Measurements from ENCODE around the gene NSD1. TPM values are rescaled to one million over a fixed set of nuclear protein-coding genes. Genes with fewer than 3 reads are reported as not detected.

NSD1 gene
- total and polyA plus RNA-seq, 9 of the 15 experiments (the other 6 are each of a cell fraction or from before 2014, with no cell fraction given): 3.8 to 51.0 (median 24.7) TPM

GRCh38 chr5:177133853-177134696 is 502 bp downstream of the NSD1 start (continued):
- TF ChIP-seq ZNF395 (CRISPR knock-in tag; IDR thresholded peaks at IDR 0.05): peak; percentile 81; the same call in 1 of the 2 replicates
- TF ChIP-seq BRD4 (IDR thresholded peaks at IDR 0.05): peak; percentile 89
- peak; percentile 20; the same call in 1 of the 2 replicates for TF ChIP-seq KDM2B (CRISPR knock-in tag; IDR thresholded peaks at IDR 0.05)
- peak; percentile 83; the same call in 1 of the 2 replicates for TF ChIP-seq ZBTB7A (IDR thresholded peaks at IDR 0.05; ENCODE audit: borderline replicate concordance, control insufficient read depth, low read depth, low read length)
- TF ChIP-seq ZBTB11 (CRISPR knock-in tag; IDR thresholded peaks at IDR 0.05): 0 out of 6 replicates have a peak, but pooled peaks of 1 of the 3 experiments have one; percentile 50
- TF ChIP-seq ARID2 (IDR thresholded peaks at IDR 0.05): peak; percentile 32; the same call in 1 of the 2 replicates
- TF ChIP-seq CBFB (CRISPR knock-in tag; IDR thresholded peaks at IDR 0.05): 0 out of 2 replicates have a peak, but pooled peaks have one; percentile 19
- peak; percentile 80 to 83 for TF ChIP-seq NRF1 (conservative IDR thresholded peaks at IDR 0.05 in 1 of 2, IDR thresholded peaks at IDR 0.05 in 1 of 2)
- peak; percentile 85 for TF ChIP-seq VEZF1 (CRISPR knock-in tag; IDR thresholded peaks at IDR 0.05)
- peak; percentile 80; the same call in 1 of the 2 replicates for TF ChIP-seq ZBTB9 (CRISPR knock-in tag; IDR thresholded peaks at IDR 0.05)
- peak; percentile 64; the same call in 1 of the 2 replicates for TF ChIP-seq EGR1 (conservative IDR thresholded peaks at IDR 0.05)
- TF ChIP-seq GTF2E2 (tag; IDR thresholded peaks at IDR 0.05): no peak; the same call in 1 of the 2 replicates
- TF ChIP-seq TSC22D4 (tag; IDR thresholded peaks at IDR 0.05): no peak
- TF ChIP-seq SIX5 (IDR thresholded peaks at IDR 0.05; ENCODE audit: borderline replicate concordance in 1 of 2, insufficient read depth in 1 of 2, low read depth in 1 of 2, low read length in 2 of 2): no peak
- TF ChIP-seq ZNF431 (CRISPR knock-in tag; IDR thresholded peaks at IDR 0.05): 0 out of 2 replicates have a peak, but pooled peaks have one; percentile 29
- TF ChIP-seq KDM1A (IDR thresholded peaks at IDR 0.05): peak in 1 of 2 experiments; percentile 81; a peak in 2 of 4 replicates
- TF ChIP-seq MYC (IDR thresholded peaks at IDR 0.05; ENCODE audit: low read depth, low read length): peak; percentile 16; the same call in 1 of the 2 replicates
- no peak for TF ChIP-seq MYC (CRISPR knock-in tag; IDR thresholded peaks at IDR 0.05; ENCODE audit: borderline replicate concordance, low read depth)
- TF ChIP-seq POLR2A (conservative IDR thresholded peaks at IDR 0.05): peak; percentile 71

Data from K562 (cell line).